NCI-H187 treated with DMSO at 0.1 percent for 48 hours (cell line): ENCODE results near the gene SMG5.
A peak's percentile ranks its signal among the peaks of the same experiment; 100 is the strongest.

Source experiments
- DNase-seq: peaks from one replicate; lab custom pipeline; 2025; lab: John Stamatoyannopoulos, UW

SMG5 gene

GRCh38 chr1:156214024-156214748 lies 68.4 kb downstream of the SMG5 start:
- no peak for DNase-seq

- no peak for DNase-seq
Observed at GRCh38 chr1:156213644-156213966, 69.0 kb downstream of the SMG5 start.

GRCh38 chr1:156212833-156213643 lies 69.6 kb downstream of the SMG5 start, which contains the start of gene PMF1:
Gene PMF1 (plus strand): TSS chr1:156213007. CDS start chr1:156213016, 9 bp downstream.
- peak; percentile 94 for DNase-seq

- no peak for DNase-seq
Observed at GRCh38 chr1:156212130-156212529, 70.5 kb downstream of the SMG5 start.

GRCh38 chr1:156211243-156211642 lies 71.4 kb downstream of the SMG5 start:
- no peak for DNase-seq

- DNase-seq = no peak
Observed at GRCh38 chr1:156204686-156205085, 77.9 kb downstream of the SMG5 start.

GRCh38 chr1:156203331-156203730 lies 79.3 kb downstream of the SMG5 start:
- no peak for DNase-seq

- no peak for DNase-seq
Observed at GRCh38 chr1:156200044-156200443, 82.6 kb downstream of the SMG5 start.
